Tibial artery (tissue), 4 donors: ENCODE data around the gene GRM8.

Source experiments
- DNase-seq, 2 donors: peaks; one replicate each; pipeline ENCODE4 v3.0.0-alpha.2; 2019
- H3K27ac ChIP-seq, 2 donors: fragments of 200-600 bp; sonication (generic) in 1 of 2; 1 replicate in 1 of 2; 2 replicates in 1 of 2; pipeline ENCODE4 v1.5.1; 2018 to 2019; ENCODE audit warnings: mild to moderate bottlenecking in 1 of 2
- H3K27me3 ChIP-seq, 2 donors: fragments of 200-600 bp; sonication (generic) in 1 of 2; one replicate each; pipeline versions ENCODE4 v1.5.1 to v1.6.0; 2016 to 2019
- H3K36me3 ChIP-seq, 3 donors: fragments of 200-600 bp; sonication (generic) in 2 of 3; one replicate each; pipeline ENCODE4 v1.5.1; 2016 to 2019; ENCODE audit warnings: mild to moderate bottlenecking in 2 of 3
- H3K4me1 ChIP-seq, 4 donors: fragments of 200-600 bp; sonication (generic) in 2 of 4; 1 replicate in 3 of 4; 2 replicates in 1 of 4; pipeline ENCODE4 v1.5.1; 2016 to 2019
- H3K4me3 ChIP-seq, 2 donors: fragments of 200-600 bp; sonication (generic) in 1 of 2; 1 replicate in 1 of 2; 2 replicates in 1 of 2; pipeline ENCODE4 v1.5.1; 2018 to 2019; ENCODE audit warnings: mild to moderate bottlenecking in 2 of 2
- H3K9me3 ChIP-seq, 3 donors: fragments of 200-600 bp; sonication (generic) in 1 of 3; one replicate each; pipeline ENCODE4 v1.5.1; 2016 to 2019
- intact Hi-C: fragments of 100-400 bp; cut with DNase I; formaldehyde crosslinking; loops from one replicate; pipeline ENCODE4 v1.15.0; 2023; ENCODE audit warnings: low total_unique reads
- TF ChIP-seq, protein P1 (sequence below), 2 experiments: fragments of 200-600 bp in 1 of 2; fragments of 450-650 bp in 1 of 2; IDR thresholded peaks; one replicate each; pipeline ENCODE4 v1.5.1; 2017 to 2019; ENCODE audit warnings: antibody characterized with exemption in 2 of 2, mild to moderate bottlenecking in 1 of 2, moderate library complexity in 1 of 2

Gene GRM8

DNA sequence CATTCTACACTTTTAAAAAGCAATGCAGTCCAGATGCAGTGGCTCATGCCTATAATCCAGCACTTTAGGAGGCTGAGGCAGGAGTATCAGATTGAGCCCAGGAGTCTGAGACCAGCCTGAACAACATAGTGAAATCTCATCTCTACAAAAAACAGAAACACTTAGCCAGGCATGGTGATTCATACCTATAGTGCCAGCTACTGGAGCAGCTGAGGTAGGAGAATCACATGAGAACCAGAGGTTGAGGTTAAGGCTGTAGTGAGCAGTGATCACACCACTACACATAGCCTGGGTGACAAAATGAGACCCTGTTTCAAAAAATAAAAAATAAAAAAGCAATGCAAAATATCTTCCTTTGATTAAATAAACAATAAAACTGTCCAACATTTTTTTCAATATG, 205.2 kb downstream of the GRM8 start:
- no peak for DNase-seq
- Histone ChIP-seq H3K9me3 (no peaks in the 10 kb centered on the region), H3K27me3 (no peaks in the 10 kb centered on the region), H3K4me1 (no peaks in the 10 kb centered on the region), H3K4me3 (no peak overlapping the region), H3K36me3 (no peaks in the 10 kb centered on the region), H3K27ac (no peak overlapping the region)
- TF ChIP-seq, protein P1, sequence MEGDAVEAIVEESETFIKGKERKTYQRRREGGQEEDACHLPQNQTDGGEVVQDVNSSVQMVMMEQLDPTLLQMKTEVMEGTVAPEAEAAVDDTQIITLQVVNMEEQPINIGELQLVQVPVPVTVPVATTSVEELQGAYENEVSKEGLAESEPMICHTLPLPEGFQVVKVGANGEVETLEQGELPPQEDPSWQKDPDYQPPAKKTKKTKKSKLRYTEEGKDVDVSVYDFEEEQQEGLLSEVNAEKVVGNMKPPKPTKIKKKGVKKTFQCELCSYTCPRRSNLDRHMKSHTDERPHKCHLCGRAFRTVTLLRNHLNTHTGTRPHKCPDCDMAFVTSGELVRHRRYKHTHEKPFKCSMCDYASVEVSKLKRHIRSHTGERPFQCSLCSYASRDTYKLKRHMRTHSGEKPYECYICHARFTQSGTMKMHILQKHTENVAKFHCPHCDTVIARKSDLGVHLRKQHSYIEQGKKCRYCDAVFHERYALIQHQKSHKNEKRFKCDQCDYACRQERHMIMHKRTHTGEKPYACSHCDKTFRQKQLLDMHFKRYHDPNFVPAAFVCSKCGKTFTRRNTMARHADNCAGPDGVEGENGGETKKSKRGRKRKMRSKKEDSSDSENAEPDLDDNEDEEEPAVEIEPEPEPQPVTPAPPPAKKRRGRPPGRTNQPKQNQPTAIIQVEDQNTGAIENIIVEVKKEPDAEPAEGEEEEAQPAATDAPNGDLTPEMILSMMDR (IDR thresholded peaks at IDR 0.05): no peak
- intact Hi-C loops: no loop called here

DNA sequence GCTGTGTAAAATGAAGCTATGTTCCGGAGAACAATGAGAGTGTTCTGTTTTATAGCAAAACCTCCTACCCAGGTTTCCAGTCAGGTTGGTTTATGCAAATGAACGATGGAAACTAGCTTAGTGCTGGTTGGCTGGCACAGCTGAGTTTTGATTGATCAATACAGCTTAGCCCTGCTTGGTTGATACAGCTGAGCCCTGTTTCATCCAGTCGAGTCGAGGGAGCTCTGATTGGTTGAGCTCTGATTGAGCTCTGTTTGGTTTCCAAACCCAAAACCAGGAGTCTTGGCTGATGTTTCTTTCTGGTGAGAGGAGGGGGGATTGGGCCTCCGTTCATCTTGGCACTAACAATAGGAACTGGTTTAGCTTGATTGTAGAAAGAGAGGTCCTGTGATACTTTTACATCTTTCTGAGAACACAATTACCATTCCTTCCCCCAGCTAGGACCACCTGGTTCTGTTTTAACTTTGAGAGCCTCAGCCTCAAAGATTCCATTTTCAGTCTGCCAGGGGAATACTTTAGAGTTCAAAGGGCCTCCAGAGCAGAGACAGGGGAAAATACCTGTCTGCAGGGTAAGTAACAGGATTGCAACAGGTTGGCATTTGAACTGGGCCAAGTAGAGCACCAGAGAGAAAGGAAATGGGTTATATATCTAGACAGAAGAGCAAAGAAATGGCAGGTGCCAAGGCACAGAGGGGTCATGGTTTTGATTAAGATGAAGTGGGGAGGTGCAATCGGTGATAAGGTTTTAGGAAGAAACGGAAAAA, 210.9 kb downstream of the GRM8 start:
- H3K27me3 ChIP-seq: no peaks in the 10 kb centered on the region
- H3K36me3 ChIP-seq: no peaks in the 10 kb centered on the region
- no peaks in the 10 kb centered on the region for H3K9me3 ChIP-seq
- TF ChIP-seq, protein P1 (IDR thresholded peaks at IDR 0.05): no peak
- no peak overlapping the region for H3K27ac ChIP-seq
- no peaks in the 10 kb centered on the region for H3K4me1 ChIP-seq
- H3K4me3 ChIP-seq: no peak overlapping the region
- DNase-seq: no peak
- intact Hi-C loops: no loop called here

DNA sequence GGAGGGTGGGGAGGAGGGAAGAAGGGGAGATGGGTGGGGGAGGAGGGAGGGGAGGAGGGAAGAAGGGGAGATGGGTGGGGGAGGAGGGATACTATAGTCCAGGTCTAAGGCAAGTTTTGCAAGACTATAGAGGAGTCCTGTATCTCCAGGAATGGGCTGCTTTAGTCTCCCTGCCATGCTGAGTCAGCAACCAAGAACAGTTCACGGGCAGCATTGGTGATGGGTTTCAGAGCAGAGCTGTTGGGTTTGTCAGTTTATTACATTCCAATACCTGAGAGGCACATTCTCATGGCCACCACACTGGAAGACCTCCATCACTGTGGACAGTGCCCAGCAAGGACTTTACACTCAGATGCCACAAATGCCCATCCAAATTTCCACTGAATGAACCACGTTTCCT, 212.7 kb downstream of the GRM8 start:
- Histone ChIP-seq H3K4me3 (no peak overlapping the region), H3K4me1 (no peaks in the 10 kb centered on the region), H3K9me3 (no peaks in the 10 kb centered on the region), H3K27me3 (no peaks in the 10 kb centered on the region), H3K27ac (no peak overlapping the region), H3K36me3 (no peaks in the 10 kb centered on the region)
- DNase-seq: no peak
- intact Hi-C loops: no loop called here
- TF ChIP-seq, protein P1 (IDR thresholded peaks at IDR 0.05): no peak

DNA sequence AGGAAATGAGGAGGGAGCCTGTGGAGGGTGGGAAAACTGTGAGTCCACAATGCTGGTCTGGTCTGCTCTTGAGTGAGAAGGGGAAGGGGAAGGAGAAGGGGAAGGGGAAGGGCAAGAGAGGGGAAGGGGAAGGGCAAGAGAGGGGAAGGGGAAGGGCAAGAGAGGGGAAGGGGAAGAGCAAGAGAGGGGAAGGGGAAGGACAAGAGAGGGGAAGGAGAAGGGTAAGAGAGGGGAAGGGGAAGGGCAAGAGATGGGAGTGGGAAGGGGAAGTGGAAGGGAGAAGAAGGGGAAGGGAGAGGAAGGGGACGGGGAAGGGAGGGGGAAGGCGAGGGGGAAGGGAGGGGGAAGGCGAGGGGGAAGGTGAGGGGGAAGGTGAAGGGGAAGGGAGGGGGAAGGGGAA, 213.2 kb downstream of the GRM8 start:
- Histone ChIP-seq H3K4me1 (no peaks in the 10 kb centered on the region), H3K27me3 (no peaks in the 10 kb centered on the region), H3K4me3 (no peak overlapping the region), H3K36me3 (no peaks in the 10 kb centered on the region), H3K27ac (no peak overlapping the region), H3K9me3 (no peaks in the 10 kb centered on the region)
- DNase-seq: no peak
- intact Hi-C loops: no loop called here
- TF ChIP-seq, protein P1 (IDR thresholded peaks at IDR 0.05): no peak

DNA sequence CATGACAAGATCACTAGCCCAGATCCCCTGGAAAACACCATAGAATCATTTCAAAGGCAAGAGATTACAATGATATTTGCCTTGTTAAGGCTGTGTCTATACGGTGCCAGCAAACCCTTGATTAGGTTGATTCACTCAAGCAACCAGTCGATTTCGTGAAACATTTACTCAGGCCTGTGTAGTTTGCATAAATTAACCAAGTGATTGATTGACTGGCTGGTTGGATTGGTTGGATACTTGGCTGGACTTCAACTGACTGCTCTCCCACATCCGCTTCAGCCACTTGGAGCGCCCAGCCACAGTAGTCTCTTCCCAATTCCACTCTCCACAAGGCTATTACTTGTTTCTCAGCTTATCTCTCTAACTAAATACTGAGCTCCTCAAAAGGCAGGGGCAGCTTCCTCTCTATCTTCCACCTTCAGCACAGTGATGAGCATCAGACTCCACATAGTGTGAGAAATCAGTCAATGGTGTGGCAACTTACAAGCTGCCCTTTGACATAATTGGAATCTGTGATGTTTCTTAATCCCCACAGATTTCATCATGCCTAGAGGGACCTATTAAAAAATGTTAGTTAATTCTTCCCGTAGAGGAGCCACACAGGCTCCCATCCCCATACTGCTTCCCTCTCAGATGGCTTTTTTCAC, 217.4 kb downstream of the GRM8 start:
- Histone ChIP-seq H3K36me3 (no peaks in the 10 kb centered on the region), H3K27me3 (no peaks in the 10 kb centered on the region), H3K9me3 (no peaks in the 10 kb centered on the region), H3K4me3 (no peak overlapping the region), H3K27ac (no peak overlapping the region), H3K4me1 (no peaks in the 10 kb centered on the region)
- DNase-seq: no peak
- intact Hi-C loops: no loop called here
- TF ChIP-seq, protein P1 (IDR thresholded peaks at IDR 0.05): no peak
